K562 (cell line): ENCODE results near the gene TTLL12. TPM values are rescaled to one million over a fixed set of nuclear protein-coding genes. Genes with fewer than 3 reads are reported as not detected.
A peak's percentile ranks its signal among the peaks of the same experiment; 100 is the strongest.

Source experiments
- ATAC-seq: fragments of 200-7000 bp; cut with Tn5 transposase; 3 replicates; pipeline ENCODE4 v1.9.1; 2020; ENCODE audit warnings: moderate library complexity
- BruUV-seq: library from RNA; stranded (reverse); fragments of 400-500 nt; replicated peaks from 2 replicates; lab custom pipeline; 2021; lab: Mats Ljungman, UMichigan
- CTCF ChIA-PET: fragments of 300-600 bp; formaldehyde crosslinking; extraction: SDS; loops from one replicate; lab custom pipeline; 2021; ENCODE audit warnings: low intra/inter-chr PET ratio; lab: Yijun Ruan, JAX
- POLR2A ChIA-PET: fragments of 300-600, 350-650 bp; sonication (Branson Sonifier 250); formaldehyde crosslinking; extraction: SDS; loops from one replicate; lab custom pipeline; 2021; ENCODE audit warnings: antibody characterized with exemption, inconsistent platforms; lab: Yijun Ruan, JAX
- DNase-seq, 4 experiments: peaks; one replicate each; pipeline versions ENCODE4 v3.0.0 to v3.0.0-alpha.2; 2011 to 2018; ENCODE audit warnings: low spot score in 3 of 4, mixed read lengths in 3 of 4; ENCODE audit errors: extremely low read depth in 1 of 4
- FAIRE-seq: peaks from 2 replicates; lab custom pipeline; 2011; peaks lifted over from hg19 to GRCh38; lab: Jason Lieb, UNC
- H2AFZ ChIP-seq: 2 replicates; pipeline ENCODE4 v1.6.0; 2011; ENCODE audit warnings: low read depth, low read length, control low read depth, inconsistent platforms
- H3K27ac ChIP-seq: fragments of 200-600 bp; 3 replicates; pipeline ENCODE4 v1.8.0; 2011; ENCODE audit warnings: low read depth, mild to moderate bottlenecking, control low read depth, inconsistent platforms, low read length, moderate library complexity, mixed read lengths; ENCODE audit errors: extremely low read depth
- H3K27me3 ChIP-seq, 2 experiments: fragments of 300-600 bp in 1 of 2; 2 replicates in 1 of 2; 3 replicates in 1 of 2; pipeline versions ENCODE4 v1.6.0 to v1.8.0; 2011; ENCODE audit warnings: inconsistent platforms in 2 of 2, low read length in 2 of 2, mild to moderate bottlenecking in 1 of 2, mixed read lengths in 1 of 2, moderate library complexity in 1 of 2; ENCODE audit not compliant: control insufficient read depth in 2 of 2, insufficient read depth in 2 of 2
- H3K36me3 ChIP-seq: fragments of 300-600 bp; 3 replicates; pipeline ENCODE4 v1.8.0; 2011; ENCODE audit warnings: mild to moderate bottlenecking, low read length, inconsistent platforms; ENCODE audit not compliant: control insufficient read depth, insufficient read depth
- H3K4me1 ChIP-seq, 2 experiments: fragments of 200-600 bp in 1 of 2; replicated peaks in 1 of 2; 2 replicates in 1 of 2; 3 replicates in 1 of 2; pipeline versions ENCODE4 v1.5.1 to v1.8.0; 2011; ENCODE audit warnings: inconsistent platforms in 2 of 2, low read length in 2 of 2, mild to moderate bottlenecking in 1 of 2, mixed read lengths in 1 of 2, moderate library complexity in 1 of 2; ENCODE audit not compliant: control insufficient read depth in 2 of 2, insufficient read depth in 2 of 2
- H3K4me2 ChIP-seq: 2 replicates; pipeline ENCODE4 v1.6.1; 2011; ENCODE audit warnings: low read length, control low read depth, inconsistent platforms, mixed read lengths; ENCODE audit not compliant: insufficient read depth
- H3K4me3 ChIP-seq: fragments of 200-600 bp; sonication (generic), shearing (Covaris generic); 2 replicates; pipeline ENCODE4 v1.5.1; 2016; ENCODE audit warnings: control low read depth, inconsistent platforms
- H3K79me2 ChIP-seq: fragments of 200-600 bp; 3 replicates; pipeline ENCODE4 v1.8.0; 2011; ENCODE audit warnings: low read length, inconsistent platforms; ENCODE audit not compliant: control insufficient read depth, insufficient read depth
- H3K9ac ChIP-seq, 2 experiments: 2 replicates each; pipeline versions ENCODE4 v1.6.0 to v1.6.1; 2011; ENCODE audit warnings: low read depth in 2 of 2, low read length in 2 of 2, control low read depth in 1 of 2, inconsistent platforms in 1 of 2, mild to moderate bottlenecking in 1 of 2, mixed read lengths in 1 of 2; ENCODE audit not compliant: insufficient read depth in 1 of 2
- H3K9me1 ChIP-seq: one replicate; pipeline ENCODE4 v1.6.0; 2011; ENCODE audit warnings: inconsistent platforms, mild to moderate bottlenecking, low read length, moderate library complexity; ENCODE audit not compliant: control insufficient read depth, insufficient read depth
- H3K9me3 ChIP-seq: replicated peaks from 2 replicates; pipeline ENCODE4 v1.5.1; 2011; ENCODE audit warnings: low read depth, low read length, inconsistent platforms; ENCODE audit not compliant: control insufficient read depth, insufficient read depth
- H4K20me1 ChIP-seq: replicated peaks from 2 replicates; pipeline ENCODE4 v1.6.1; 2011; ENCODE audit warnings: low read length, inconsistent platforms, mixed read lengths; ENCODE audit not compliant: control insufficient read depth, insufficient read depth
- ADNP ChIP-seq: fragments of 200-800 bp; sonication (Bioruptor generic); IDR thresholded peaks from 2 replicates; pipeline ENCODE4 v1.6.1; 2016; ENCODE audit warnings: missing genetic modification characterization, missing compliant biosample characterization
- CCAR2 ChIP-seq: fragments of 200-400 bp; formaldehyde crosslinking; IDR thresholded peaks from 2 replicates; pipeline ENCODE4 v1.6.1; 2017; ENCODE audit warnings: mild to moderate bottlenecking, low read depth, low read length
- CTCF ChIP-seq, 3 experiments: IDR thresholded peaks in 2 of 3; conservative IDR thresholded peaks in 1 of 3; 2 replicates each; pipeline ENCODE4 v1.5.1; 2011 to 2012; ENCODE audit warnings: low read length in 3 of 3, mild to moderate bottlenecking in 3 of 3, control low read depth in 2 of 3, improper control_type of control experiment in 1 of 3, inconsistent platforms in 1 of 3, low read depth in 1 of 3, mixed read lengths in 1 of 3, moderate library complexity in 1 of 3; ENCODE audit not compliant: insufficient read depth in 2 of 3
- MTA3 ChIP-seq: fragments of 450-650 bp; formaldehyde crosslinking; IDR thresholded peaks from 2 replicates; pipeline ENCODE4 v1.6.1; 2017; ENCODE audit warnings: mild to moderate bottlenecking, borderline replicate concordance
- TFAP4 ChIP-seq: sonication (generic); formaldehyde crosslinking; IDR thresholded peaks from 2 replicates; pipeline ENCODE4 v1.8.0; 2022; ENCODE audit warnings: missing genetic modification reagents, mild to moderate bottlenecking, moderate library complexity, borderline replicate concordance
- WGBS: fragments of 100-300 bp; shearing (Covaris generic); methylation state at CpG from one replicate; pipeline ENCODE4 v1.1.6; 2016; ENCODE audit warnings: low coverage, mixed read lengths; ENCODE audit not compliant: insufficient coverage; ENCODE audit errors: missing lambda C conversion rate; 5-methylcytosine and 5-hydroxymethylcytosine counted together
- in situ Hi-C: fragments of 300-500 bp; cut with MboI; formaldehyde crosslinking; loops from 4 replicates; pipeline ENCODE4 v1.15.0; 2018; ENCODE audit warnings: inconsistent platforms, mixed read lengths
- intact Hi-C: fragments of 100-400 bp; cut with micrococcal nuclease; formaldehyde crosslinking; loops from 2 replicates; pipeline ENCODE4 v1.14.2; 2022
- polyA plus RNA-seq, 8 experiments: library from polyadenylated mRNA; depleted of rRNA in 4 of 8; stranded (reverse) in 5 of 8; unstranded in 3 of 8; fragments of >200 nt; fragmentation: Nextera tagmentation in 2 of 8; fragmentation: Illumina TruSeq in 1 of 8; extraction: Ambion mirVana in 2 of 8; extraction: Trizol in 1 of 8; gene quantifications; 2 replicates each; pipeline versions ENCODE4 v1.2.1 to v1.2.3, GENCODE V29; 2011 to 2014; ENCODE audit warnings: inconsistent platforms in 1 of 8, missing spikeins in 1 of 8
- total RNA-seq, 7 experiments: library from RNA; depleted of rRNA in 6 of 7; stranded (reverse); fragments of >200 nt in 6 of 7; fragmentation: Illumina TruSeq in 2 of 7; extraction: Trizol in 2 of 7; gene quantifications; 2 replicates each; pipeline versions ENCODE4 v1.2.1 to v1.2.3, GENCODE V29; 2011 to 2021; ENCODE audit warnings: low replicate concordance in 1 of 7

TTLL12 gene
- total and polyA plus RNA-seq, 9 of the 15 experiments (the other 6 are each of a cell fraction or from before 2014, with no cell fraction given): 1.3 to 128 (median 43.0) TPM

DNA sequence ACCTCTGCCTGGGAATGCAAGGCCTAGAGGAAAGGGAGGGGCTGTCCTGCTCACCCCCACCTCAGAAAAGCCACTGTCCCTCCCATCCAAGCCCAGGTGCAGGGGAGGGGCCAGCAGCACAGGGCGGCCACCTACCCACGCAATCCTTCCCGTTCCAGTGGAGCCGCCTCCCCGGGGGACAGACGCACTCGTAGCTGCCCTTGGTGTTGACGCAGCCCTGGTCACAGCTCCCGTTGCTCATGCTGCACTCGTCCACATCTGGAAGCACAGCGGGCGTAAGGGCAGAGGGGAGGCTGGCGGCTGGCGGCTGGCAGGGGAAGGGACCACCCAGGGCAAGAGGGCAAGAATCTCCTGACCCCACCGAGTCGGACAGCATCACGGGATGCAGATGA is 40.3 kb upstream of the TTLL12 start:
- H2AFZ ChIP-seq: no peak overlapping the region
- H3K79me2 ChIP-seq: no peaks in the 10 kb centered on the region
- no peak overlapping the region for H3K4me3 ChIP-seq
- no peak overlapping the region for H3K27ac ChIP-seq
- intact Hi-C loops (loop anchor here (5.0 kb wide), 1 partner anchor 40 kb away; the partner anchor contains the start of gene TTLL12), in situ Hi-C loops (no loop called here)
- CTCF ChIA-PET: no interaction called here
- H3K27me3 ChIP-seq: peaks cover 0 to 9% of the 10 kb centered on the region in 2 experiments; a peak in 2 of 5 replicates
- 29% methylated on average over 11 of the region's 17 CpGs for WGBS
- no peak overlapping the region for H3K9ac ChIP-seq
- no peaks in the 10 kb centered on the region for H3K36me3 ChIP-seq
- FAIRE-seq: no peak
- H3K4me1 ChIP-seq: peaks cover 0 to 46% of the 10 kb centered on the region in 2 experiments; a peak in 3 of 5 replicates
- no peak for ATAC-seq
- peak in 3 of 4 experiments; percentile 17 to 59 (median 57) for DNase-seq
- H3K4me2 ChIP-seq: no peak overlapping the region
- POLR2A ChIA-PET: no interaction called here
- TF ChIP-seq ADNP (tag): no peak
- no peak for TF ChIP-seq MTA3
- BruUV-seq: no TSS peak
- no peaks in the 10 kb centered on the region for H3K9me1 ChIP-seq
- no peaks in the 10 kb centered on the region for H3K9me3 ChIP-seq
- peaks cover 4% of the 10 kb centered on the region; the same call in 1 of the 2 replicates for H4K20me1 ChIP-seq

DNA sequence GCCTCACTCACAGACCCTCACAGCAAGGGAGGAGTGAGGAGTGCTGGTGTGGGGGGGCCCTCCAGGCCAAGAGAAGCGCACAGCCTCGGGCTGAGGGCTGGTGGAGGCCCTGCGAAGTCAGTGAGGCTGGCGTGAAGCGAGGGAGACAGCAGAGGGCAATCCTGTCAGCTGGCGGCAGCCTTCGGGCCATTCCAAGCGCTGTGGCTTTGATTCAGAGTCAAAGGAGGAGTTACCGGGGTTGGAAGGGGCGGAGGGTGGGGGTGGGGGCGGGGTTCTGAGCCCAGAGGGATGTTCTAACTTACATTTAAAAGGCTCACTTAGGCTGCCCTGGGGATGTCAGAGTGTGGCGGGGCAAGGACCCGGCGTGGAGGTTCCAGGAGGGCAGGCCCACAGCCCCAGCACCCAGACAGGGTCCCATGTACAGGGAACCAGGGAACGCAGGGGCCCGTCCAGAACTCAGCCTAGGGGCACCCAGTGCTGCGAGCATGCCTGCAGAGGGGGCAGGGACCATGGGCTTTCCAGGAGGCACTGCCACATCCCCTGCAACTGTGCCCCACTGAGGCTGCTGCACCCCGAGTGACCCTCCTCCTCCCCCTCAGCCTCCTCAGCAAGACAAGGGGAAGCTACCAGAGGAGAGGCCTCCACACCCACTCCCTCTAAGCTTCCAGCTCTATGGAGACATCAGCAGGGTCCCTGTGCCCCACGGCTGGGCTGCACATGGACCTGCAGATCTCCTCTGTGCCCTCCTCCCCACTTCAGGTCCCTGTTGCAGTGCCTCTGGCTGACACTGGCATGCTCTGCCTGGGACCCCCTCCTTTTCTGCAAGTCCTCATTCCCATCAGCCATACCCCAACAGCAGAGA is 39.7 kb upstream of the TTLL12 start:
- in situ Hi-C loops: no loop called here
- no peak for FAIRE-seq
- 33% methylated on average over 7 of the region's 19 CpGs for WGBS

More for the DNA sequence above, 39.7 kb upstream of the TTLL12 start:
- no peaks in the 10 kb centered on the region for H3K9me1 ChIP-seq
- peaks cover 4% of the 10 kb centered on the region; the same call in 1 of the 2 replicates for H4K20me1 ChIP-seq
- DNase-seq (peak in 3 of 4 experiments; percentile 34 to 44 (median 35)), ATAC-seq (peak; percentile 56)
- no peak overlapping the region; a peak in 1 of 4 replicates for H3K9ac ChIP-seq
- no peaks in the 10 kb centered on the region for H3K36me3 ChIP-seq
- POLR2A ChIA-PET: interaction anchor here (0.5 kb wide), 1 partner anchor 63 kb away, joined by 4 read pairs; no protein-coding TSS in a partner anchor
- H3K4me1 ChIP-seq: peaks cover 0 to 45% of the 10 kb centered on the region in 2 experiments; a peak in 3 of 5 replicates
- H2AFZ ChIP-seq: no peak overlapping the region
- intact Hi-C loops: loop anchor here (5.0 kb wide), 1 partner anchor 39 kb away; the partner anchor contains the start of gene TTLL12
- H3K27me3 ChIP-seq: peaks cover 0 to 3% of the 10 kb centered on the region in 2 experiments; a peak in 2 of 5 replicates
- H3K79me2 ChIP-seq: no peaks in the 10 kb centered on the region
- H3K4me2 ChIP-seq: no peak overlapping the region
- TF ChIP-seq CCAR2: no peak
- TF ChIP-seq TFAP4: 0 out of 2 replicates have a peak, but pooled peaks have one; percentile 12
- 0 out of 6 replicates have a peak, but pooled peaks of 1 of the 3 experiments have one; percentile 11 for TF ChIP-seq CTCF (IDR thresholded peaks at IDR 0.05 in 2 of 3, conservative IDR thresholded peaks at IDR 0.05 in 1 of 3; ENCODE audit: insufficient read depth in 2 of 3, low read depth in 1 of 3, low read length in 3 of 3)
- BruUV-seq: no TSS peak
- CTCF ChIA-PET: no interaction called here
- H3K9me3 ChIP-seq: no peaks in the 10 kb centered on the region
- H3K27ac ChIP-seq: no peak overlapping the region
- H3K4me3 ChIP-seq: no peak overlapping the region
